HG03060 (cell line): Measurements from ENCODE around the gene TMTC2.

ENCODE experiments used
- ATAC-seq: cut with Tn5 transposase; IDR thresholded peaks from one replicate; pipeline ENCODE4 v1.9.1; 2021; ENCODE audit warnings: low read depth, moderate number of reproducible peaks; ENCODE audit not compliant: unreplicated experiment

Gene TMTC2

DNA sequence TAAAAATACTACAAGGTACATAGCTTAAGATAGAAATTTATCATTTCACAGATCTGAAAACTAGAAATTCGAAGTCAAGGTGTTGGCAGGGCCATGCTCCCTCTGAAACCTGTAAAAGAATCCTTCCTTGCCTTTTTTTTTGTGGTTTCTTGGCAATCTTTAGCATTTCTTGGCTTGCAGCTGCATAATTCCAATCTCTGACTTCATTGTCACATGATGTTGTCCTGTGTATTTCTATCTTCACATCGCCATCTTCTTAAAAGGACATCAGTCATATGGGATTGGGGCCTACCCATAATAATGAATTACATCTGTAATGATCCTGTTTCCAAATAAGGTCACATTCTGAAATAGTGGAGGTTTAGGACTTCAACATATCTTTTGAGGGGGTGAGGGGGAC is 250.4 kb downstream of the TMTC2 start:
- no peak for ATAC-seq

DNA sequence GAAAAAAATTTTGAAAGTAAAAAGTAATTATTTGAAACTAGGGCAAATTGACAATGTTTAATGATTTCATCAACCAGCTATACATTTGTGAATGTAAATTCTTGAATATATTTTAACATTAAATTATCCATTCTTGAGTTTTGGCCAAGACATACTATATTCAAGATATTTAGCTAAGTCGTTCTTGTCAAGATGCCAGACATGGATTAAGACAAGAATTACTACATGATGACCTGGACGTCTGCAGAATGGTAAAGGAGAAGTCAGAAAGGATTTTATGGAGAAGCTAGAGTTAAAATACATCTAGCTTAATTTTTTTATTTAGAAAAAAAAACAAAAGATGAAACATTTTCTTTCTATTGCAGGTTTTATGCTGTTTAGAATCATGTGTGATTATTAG is 255.8 kb downstream of the TMTC2 start:
- ATAC-seq: no peak

DNA sequence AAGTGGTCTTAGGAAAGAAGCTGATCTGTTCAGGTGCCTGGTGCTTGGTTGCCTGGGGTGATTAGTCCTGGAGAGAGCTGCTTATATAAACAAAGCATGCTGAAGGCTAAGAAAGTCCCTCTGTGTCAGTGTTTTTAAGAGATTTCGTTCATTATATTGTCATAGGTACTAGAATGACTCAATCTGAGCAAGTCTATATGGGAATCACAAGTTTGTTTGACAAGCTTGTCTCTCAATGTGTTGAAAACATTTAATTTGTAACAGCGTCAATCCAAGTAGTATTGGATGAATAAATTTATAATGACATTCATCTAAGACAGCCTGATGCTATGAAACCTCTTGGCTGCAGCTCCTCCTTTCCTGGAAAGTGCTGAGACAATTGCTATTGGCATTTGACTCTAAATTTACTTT is 256.3 kb downstream of the TMTC2 start:
- ATAC-seq: no peak

DNA sequence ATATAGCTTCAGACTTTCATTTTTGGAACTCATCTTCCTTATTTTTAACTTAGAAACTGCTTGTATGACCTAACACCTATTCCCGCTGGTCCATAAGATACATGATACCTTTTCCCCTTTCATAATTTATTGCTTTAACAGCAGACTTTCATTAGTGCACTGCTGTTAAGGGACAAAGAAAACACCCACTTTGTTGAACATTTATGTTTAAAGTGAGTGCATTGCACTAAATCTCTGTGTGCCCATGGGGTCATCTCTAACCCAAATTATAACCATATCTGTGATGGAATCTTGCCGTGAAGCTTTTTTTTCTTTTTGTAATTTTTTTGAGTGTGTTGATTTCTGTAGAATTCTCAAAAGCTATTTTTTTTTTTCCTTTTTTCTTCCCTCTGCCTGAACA is 261.8 kb downstream of the TMTC2 start:
- no peak for ATAC-seq

DNA sequence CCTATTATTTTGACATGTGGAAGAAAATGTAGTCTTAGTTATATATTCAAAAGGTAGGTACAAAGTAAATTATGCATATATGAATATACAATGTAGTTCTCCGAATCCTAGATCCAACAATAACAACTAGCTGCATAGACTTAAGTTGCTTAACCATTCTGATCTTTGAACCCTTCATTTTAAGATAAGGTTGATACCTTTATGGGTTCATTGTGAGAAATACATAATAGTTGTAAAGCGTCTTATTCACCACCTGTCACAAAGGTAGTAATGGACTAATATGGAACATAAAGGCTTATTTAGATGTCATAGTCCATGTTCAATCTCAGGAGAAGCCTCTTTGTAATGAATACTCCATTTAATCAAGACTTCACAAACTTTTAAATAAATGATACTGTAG is 263.6 kb downstream of the TMTC2 start:
- ATAC-seq: no peak

DNA sequence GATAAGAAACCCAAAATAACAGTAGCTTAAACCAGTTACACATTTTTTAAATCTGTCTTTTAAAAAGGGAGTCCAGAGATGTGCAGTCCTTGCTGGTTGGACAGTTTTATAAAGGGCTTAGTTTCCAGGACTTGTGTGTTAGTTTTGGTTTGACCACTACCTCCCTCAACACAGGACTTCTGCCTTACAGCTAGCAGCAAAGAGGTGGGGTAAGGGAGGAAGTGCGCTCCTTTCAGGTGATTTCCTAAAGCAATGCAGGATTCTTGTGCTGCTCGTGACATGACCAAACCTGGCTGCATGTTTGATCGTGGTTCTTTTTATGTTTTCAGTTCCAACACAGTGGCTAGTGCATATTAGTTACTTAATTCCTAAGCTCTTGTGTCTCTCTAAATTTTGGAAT is 266.2 kb downstream of the TMTC2 start:
- ATAC-seq: no peak

DNA sequence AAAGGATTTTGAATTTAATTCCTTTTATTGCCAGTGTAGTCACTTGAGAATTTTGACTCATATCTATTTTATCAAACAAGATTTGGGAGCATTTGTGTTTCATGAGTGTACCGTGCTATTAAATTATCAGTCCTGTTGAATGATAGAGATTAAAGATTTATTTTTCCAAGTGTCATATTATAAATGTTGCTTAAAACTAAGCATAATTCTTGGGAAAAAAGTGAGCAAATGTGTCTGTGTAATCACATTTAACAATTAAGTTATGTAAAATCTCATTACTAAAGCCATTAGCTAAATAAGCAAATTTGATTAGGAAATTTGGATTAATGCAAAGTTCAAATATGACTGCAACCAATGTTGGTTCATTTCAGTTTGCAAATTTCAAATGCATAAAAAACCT is 266.7 kb downstream of the TMTC2 start:
- no peak for ATAC-seq

DNA sequence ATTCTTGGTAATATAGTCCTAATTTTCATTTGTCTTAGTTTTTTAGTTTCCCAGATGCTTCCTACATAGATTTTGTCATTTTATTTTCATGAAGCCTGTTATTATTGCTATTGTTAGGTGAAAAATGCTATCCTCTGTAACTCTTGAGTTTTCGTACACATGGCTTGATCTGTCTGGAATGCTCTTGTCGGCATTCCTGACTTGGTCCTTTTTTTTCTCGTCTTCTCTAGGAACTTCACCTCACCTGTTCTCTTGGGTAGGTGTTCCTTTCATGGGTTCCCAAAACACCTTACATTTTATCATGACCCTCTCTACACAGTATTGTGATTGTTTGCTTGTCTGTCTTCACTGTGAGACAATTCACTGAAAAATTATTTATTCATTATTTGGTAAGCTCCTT is 267.4 kb downstream of the TMTC2 start:
- no peak for ATAC-seq

DNA sequence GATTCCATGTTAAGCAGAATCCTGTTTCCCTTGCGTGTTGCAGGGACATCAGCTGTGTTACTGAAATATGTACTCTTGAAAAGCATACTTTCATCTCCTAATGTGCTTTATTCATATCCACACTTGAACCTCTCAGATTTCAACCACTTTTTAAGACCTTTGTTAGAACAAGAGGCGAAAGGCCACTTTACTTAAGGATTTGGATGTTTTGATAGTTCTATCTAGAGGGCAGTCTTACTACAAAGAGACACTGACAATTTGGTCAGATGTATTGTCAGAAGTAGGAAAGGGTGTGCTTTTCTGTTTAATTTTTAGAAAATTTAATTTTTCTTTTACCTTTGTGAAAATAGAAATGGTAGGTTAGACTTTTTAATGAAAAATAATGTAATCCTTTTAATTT is 267.9 kb downstream of the TMTC2 start:
- ATAC-seq: no peak

DNA sequence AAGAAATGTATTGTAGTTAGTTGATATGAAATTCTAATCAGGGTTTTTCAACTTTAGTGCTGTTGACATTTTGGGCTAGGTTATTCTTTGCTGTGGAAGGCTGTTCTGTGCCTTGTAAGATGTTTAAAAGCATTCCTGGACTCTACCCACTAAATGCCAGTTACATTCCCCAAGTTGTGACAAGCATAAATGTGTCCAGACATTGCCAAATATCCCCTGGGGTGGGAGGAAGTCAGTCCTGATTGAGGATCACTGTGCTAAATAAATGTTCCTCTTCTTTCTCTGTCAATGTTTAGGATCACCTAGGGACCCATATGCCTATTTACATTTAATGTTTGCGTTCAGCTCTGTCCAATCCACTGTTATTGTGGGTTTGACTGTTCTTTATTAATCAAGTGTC is 268.3 kb downstream of the TMTC2 start:
- no peak for ATAC-seq

DNA sequence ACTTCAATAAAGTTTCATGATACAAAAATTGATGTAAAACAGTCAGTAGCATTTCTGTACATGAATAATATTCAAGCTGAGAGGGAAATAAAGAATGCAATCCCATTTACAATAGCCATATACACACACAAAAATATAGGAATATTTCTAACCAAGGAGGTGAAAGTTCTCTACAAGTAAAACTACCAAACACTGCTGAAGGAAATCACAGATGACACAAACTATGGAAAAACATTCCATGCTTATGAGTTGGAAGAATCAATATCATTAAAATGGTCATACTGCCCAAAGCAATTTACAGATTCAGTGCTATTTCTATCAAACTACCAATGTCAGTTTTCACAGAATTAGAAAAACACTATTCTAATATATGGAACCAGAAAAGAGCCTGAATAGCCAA is 272.3 kb downstream of the TMTC2 start:
- no peak for ATAC-seq

DNA sequence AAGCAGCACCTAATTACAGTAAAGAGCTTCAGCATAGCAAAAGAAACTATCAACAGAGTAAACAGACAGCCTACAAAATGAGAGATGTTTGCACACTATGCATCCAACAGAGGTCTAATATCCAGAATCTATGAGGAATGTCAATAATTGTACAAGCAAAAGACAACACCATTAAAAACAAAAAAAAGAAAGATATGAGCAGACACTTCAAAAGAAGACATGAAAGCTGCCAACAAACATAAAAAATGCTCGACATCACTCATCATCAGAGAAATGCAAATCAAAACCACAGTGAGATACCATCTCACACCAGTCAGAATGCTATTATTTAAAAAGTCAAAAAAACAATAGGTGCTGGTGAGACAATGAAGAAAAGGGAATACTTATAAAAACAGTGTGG is 273.1 kb downstream of the TMTC2 start:
- ATAC-seq: no peak

DNA sequence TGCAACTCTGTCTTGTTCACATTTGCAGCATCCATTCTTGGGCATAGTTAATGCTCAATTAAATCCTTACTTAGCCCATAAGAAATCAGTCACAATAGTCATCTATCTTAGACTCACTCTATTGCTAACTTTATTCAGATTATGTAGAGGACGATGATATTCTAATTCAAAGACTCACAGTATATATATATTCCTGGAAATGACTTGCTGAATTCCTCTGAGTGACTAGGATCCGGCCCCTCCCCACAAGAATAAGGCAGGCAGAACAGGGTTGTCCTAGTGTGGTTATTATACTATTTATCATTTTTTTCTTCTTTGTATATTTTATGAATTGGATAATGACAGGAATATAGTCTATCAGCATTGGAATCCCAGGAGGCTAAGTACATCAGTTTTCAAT is 275.1 kb downstream of the TMTC2 start:
- ATAC-seq: no peak

DNA sequence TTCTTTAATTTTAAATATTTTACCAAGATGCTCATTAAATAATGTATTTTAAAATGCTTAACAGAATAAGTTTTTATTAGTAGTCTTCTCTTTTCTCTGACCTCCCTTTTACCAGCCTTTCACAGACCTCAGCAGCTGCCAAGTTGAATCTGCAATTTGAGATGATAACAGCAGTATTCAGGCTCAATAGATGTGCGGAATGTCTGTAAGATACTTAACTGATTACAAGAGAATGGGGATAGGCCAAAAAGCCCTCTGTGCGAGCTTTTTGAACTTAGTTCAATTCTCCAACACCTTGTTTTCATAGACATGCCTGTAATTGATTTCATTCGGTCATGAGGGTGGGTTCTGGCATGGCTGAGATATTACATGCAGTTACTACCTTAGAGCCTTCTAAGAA is 277.2 kb downstream of the TMTC2 start:
- ATAC-seq: no peak

DNA sequence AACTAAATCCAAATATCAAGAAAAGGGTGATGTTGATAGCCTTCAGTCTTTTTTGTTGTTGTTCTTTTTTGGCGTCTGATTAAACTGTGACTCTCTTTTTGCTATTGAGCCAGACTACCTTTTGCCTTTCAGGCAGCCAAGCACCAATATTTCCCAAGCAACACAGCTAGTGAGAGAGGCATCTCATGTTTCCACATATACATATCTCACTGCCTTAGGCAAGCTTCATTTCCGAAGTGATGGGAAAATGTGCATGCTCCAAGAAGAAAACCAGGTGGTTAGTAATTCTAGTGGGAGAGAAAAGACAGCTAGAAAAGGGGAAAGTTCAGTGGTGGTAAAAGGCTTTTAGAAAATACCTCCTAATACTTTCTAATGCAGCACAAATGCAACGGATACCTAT is 277.7 kb downstream of the TMTC2 start:
- no peak for ATAC-seq

DNA sequence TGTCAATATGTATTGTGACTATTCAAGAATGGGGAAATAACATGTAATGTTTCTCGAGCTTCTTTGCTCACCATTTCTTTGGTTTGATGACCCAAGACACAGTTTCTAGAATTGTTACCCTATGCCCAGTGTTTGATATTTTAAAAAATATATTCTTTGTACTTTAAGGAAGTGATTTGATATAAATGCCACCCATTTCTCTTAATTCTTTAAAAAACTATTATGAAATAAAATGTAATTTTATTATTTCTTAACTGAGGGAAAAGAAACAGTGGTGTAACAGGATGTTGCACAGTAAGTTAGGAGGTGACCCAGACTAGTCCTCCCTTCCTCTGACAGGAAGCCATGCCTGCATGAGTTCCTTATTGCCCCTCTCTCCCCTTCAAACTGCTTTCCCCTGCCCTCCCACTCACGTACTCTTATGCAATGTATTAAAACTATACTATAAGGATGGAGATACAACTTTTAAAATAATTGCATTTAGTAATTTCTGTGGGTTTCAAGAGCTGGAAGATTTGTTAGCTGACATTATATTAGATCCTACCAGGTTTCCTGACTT is 279.4 kb downstream of the TMTC2 start:
- no peak for ATAC-seq

DNA sequence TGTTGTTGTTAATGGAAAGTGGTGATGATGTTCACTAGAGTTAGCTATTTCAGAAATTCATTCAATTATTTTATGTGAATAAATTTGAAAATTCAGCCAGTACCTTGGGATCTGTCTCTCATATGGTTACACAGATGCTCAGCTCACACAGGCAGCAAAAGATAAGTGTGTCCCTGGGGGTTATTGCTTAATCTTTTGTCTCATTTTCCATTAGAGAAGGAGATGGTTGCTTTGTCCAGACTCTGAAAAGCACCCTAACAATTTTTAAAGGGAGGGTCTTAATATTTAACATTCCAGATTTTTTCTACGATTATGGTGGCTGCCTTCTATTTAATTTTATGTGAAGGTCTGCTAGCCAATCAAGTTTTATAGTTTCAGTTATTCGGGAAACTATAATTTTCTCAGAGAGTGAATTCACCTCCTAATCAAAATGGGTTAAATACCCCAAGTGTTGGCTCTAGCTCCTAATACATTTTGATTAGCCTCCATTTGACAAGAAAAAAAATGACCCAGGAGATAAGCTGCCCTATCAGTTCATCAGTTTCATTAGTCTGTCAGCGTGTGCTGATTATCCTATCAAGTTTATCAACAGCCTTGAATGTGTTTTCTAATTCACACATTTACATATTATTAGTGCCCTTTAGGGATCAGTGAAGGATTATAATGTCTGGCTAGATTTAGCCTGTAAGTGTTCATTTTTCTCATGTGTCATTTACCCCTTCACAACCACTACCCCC is 282.1 kb downstream of the TMTC2 start:
- ATAC-seq: no peak

DNA sequence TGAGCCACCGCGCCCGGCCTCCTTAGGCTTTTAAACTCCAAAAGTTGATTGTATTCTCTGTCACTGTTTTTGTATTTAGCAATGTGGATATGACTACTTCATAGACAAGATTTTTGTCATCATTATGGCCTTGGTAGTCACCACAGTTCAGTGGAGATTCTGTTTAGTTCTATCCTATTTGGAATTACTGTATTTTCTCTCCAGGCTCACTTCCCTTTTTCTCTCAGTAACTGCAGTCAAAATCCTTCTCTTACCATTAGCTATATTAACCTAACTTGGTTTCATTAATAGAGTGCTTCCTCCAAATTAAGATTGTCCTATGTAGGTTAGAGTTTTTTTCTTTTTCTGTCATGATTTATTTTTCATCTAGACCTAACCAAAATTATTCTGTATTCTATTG is 283.9 kb downstream of the TMTC2 start:
- ATAC-seq: no peak

DNA sequence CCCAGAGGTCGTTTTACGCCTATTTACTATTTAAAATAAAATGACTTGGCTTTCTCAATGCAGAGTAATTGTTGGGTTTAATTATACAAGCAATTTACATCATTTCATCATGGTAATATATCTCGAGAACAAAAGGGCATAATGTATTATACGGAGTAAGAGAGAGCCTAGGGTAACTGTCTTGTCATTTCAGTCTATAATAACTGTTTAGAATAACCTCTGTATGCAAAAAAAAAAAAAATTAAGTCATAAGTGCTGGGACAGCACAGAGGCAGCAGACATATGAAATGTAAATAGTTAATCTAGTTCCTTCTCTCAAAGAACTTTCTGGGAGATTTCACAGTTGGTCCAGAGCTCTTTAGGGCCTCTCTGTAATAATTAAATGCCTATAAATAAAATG is 284.9 kb downstream of the TMTC2 start:
- no peak for ATAC-seq

DNA sequence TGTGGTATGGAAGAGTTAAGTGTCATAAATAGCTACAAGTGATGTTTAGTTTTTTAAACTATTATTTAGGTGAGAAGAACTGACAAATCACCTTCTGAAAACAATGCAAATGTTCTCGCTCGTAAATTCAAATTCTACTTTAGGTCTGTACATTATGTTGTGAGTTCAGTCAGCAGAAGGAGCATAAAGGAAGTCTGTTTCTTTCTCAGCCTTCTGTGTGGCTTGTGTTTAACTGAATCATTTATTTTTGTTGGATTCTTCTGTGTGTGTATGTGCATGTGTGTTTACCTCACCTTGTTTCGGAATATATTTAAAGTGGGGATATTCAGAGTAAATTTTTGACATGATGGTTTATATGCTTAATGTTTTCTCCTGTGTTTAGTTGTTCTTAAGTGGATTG is 285.9 kb downstream of the TMTC2 start:
- ATAC-seq: no peak

DNA sequence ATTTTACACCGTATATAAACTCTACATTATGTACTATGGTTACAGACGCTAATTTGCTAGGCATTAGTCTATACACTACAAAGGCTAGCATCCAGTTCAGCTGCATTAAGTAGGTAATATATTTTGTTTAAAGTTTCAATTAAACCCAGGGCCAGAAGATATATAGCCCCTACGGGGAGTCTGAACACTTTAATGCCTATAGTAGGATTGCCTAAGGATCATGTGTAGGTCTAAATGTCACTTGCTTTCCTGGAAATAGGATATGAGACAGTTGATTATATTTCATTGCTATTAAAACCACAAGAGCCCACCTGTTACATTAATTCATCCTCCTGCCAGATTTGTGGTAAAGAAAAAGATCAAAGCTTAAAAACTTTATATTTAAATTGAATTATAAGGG is 286.9 kb downstream of the TMTC2 start:
- ATAC-seq: no peak

DNA sequence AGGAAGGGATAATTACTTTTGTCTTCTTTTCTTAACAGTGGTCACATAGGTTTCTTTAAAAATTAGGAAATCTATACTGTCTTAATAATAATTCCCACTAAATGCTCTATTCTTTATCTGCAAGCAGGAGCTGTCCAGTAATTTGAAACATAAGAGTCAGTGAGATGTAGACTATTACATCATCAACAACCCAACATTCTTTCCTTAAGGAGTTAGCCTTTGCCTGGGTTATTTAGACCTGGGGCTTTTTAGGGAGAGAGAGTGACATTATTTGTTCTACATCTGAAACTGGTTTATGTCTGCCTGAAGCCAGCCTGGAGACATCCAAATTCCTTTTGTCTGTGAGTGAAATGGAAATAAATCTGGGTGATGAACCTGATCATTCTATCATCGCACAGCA is 294.4 kb downstream of the TMTC2 start:
- ATAC-seq: no peak

DNA sequence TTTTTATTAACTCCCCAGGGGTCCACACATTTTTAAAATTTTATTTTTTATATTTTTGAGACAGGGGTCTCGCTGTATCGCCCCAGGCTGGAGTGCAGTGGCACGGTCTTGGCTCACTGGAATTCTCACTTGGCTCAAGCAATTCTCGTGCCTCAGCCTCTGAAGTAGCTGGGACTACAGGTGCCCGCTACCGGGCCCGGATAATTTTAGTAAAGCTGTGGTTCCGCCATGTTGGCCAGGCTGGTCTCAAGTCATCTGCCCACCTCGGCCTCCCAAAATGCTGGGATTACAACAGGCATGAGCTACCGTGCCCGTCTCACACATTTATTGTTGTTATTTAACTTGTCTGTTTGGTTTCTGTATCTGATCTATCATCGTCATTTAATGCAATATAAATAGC is 307.4 kb downstream of the TMTC2 start:
- no peak for ATAC-seq
